Measurements from ENCODE around the gene TMCC1. TPM values are rescaled to one million over a fixed set of nuclear protein-coding genes. Genes with fewer than 3 reads are reported as not detected.

The TMCC1 gene
- total RNA-seq, 1 donor from 2014 or later: 52.5 TPM

GRCh38 chr3:129827765-129828164 is 65.7 kb downstream of the TMCC1 start:
- TF ChIP-seq CTCF (IDR thresholded peaks at IDR 0.05; ENCODE audit: unreplicated experiment): no peak
- H3K4me1 Mint-ChIP-seq (ENCODE audit: low read depth): peaks cover 12% of the 10 kb centered on the region
- no peak for DNase-seq (ENCODE audit: low spot score, unreplicated experiment)
- H3K4me3 Mint-ChIP-seq (ENCODE audit: low read depth): no peak overlapping the region
- no peaks in the 10 kb centered on the region for H3K9me3 Mint-ChIP-seq (ENCODE audit: low read depth)
- no peak overlapping the region for H3K27ac Mint-ChIP-seq
- H3K36me3 Mint-ChIP-seq (ENCODE audit: insufficient read depth): peaks cover 5% of the 10 kb centered on the region
- no peaks in the 10 kb centered on the region for H3K27me3 Mint-ChIP-seq

GRCh38 chr3:129824926-129825541 is 68.5 kb downstream of the TMCC1 start:
- Mint-ChIP-seq H3K4me3 (ENCODE audit: low read depth) (no peak overlapping the region), H3K4me1 (ENCODE audit: low read depth) (peaks cover 12% of the 10 kb centered on the region), H3K27ac (no peak overlapping the region), H3K27me3 (no peaks in the 10 kb centered on the region), H3K9me3 (ENCODE audit: low read depth) (no peaks in the 10 kb centered on the region), H3K36me3 (ENCODE audit: insufficient read depth) (peaks cover 5% of the 10 kb centered on the region)
- TF ChIP-seq CTCF (IDR thresholded peaks at IDR 0.05; ENCODE audit: unreplicated experiment): peak; percentile 79
- peak; percentile 22 for DNase-seq (ENCODE audit: low spot score, unreplicated experiment)

GRCh38 chr3:129822679-129823078 is 70.8 kb downstream of the TMCC1 start:
- Mint-ChIP-seq H3K27ac (no peak overlapping the region), H3K27me3 (no peaks in the 10 kb centered on the region), H3K36me3 (ENCODE audit: insufficient read depth) (peaks cover 9% of the 10 kb centered on the region), H3K4me3 (ENCODE audit: low read depth) (no peak overlapping the region), H3K9me3 (ENCODE audit: low read depth) (no peaks in the 10 kb centered on the region), H3K4me1 (ENCODE audit: low read depth) (peaks cover 8% of the 10 kb centered on the region)
- DNase-seq (ENCODE audit: low spot score, unreplicated experiment): no peak
- TF ChIP-seq CTCF (IDR thresholded peaks at IDR 0.05; ENCODE audit: unreplicated experiment): no peak

GRCh38 chr3:129822241-129822640 is 71.3 kb downstream of the TMCC1 start:
- H3K27me3 Mint-ChIP-seq: no peaks in the 10 kb centered on the region
- no peak for TF ChIP-seq CTCF (IDR thresholded peaks at IDR 0.05; ENCODE audit: unreplicated experiment)
- H3K27ac Mint-ChIP-seq: no peak overlapping the region
- H3K9me3 Mint-ChIP-seq (ENCODE audit: low read depth): no peaks in the 10 kb centered on the region
- no peak overlapping the region for H3K4me3 Mint-ChIP-seq (ENCODE audit: low read depth)
- no peak for DNase-seq (ENCODE audit: low spot score, unreplicated experiment)
- peaks cover 7% of the 10 kb centered on the region for H3K36me3 Mint-ChIP-seq (ENCODE audit: insufficient read depth)
- peaks cover 8% of the 10 kb centered on the region for H3K4me1 Mint-ChIP-seq (ENCODE audit: low read depth)

- H3K4me3 Mint-ChIP-seq (ENCODE audit: low read depth): no peak overlapping the region
- H3K36me3 Mint-ChIP-seq (ENCODE audit: insufficient read depth): peaks cover 11% of the 10 kb centered on the region
- TF ChIP-seq CTCF (IDR thresholded peaks at IDR 0.05; ENCODE audit: unreplicated experiment): no peak
- DNase-seq (ENCODE audit: low spot score, unreplicated experiment): no peak
- no peak overlapping the region for H3K27ac Mint-ChIP-seq
- H3K9me3 Mint-ChIP-seq (ENCODE audit: low read depth): peaks cover 1% of the 10 kb centered on the region
- H3K27me3 Mint-ChIP-seq: no peaks in the 10 kb centered on the region
- H3K4me1 Mint-ChIP-seq (ENCODE audit: low read depth): peaks cover 8% of the 10 kb centered on the region
These were observed 72.9 kb downstream of the TMCC1 start for GRCh38 chr3:129820587-129820986.

All from progenitor cell of endocrine pancreas (in vitro differentiated cells).